HEK293 (cell line): ENCODE measurements around the gene TCEANC2.

Experiments used
- CTCF ChIA-PET: fragments of 350-600 bp; formaldehyde crosslinking; extraction: SDS; loops from one replicate; lab custom pipeline; 2021; ENCODE audit warnings: antibody characterized with exemption; lab: Yijun Ruan, JAX
- POLR2A ChIA-PET: fragments of 300-600 bp; formaldehyde crosslinking; extraction: SDS; loops from one replicate; lab custom pipeline; 2020; ENCODE audit warnings: antibody characterized with exemption, inconsistent platforms; lab: Yijun Ruan, JAX
- H3K27ac ChIP-seq: fragments of 200-500 bp; sonication (Bioruptor generic); 2 replicates; pipeline ENCODE4 v1.5.1; 2014; ENCODE audit warnings: low read depth, low read length, control low read depth, inconsistent platforms; ENCODE audit errors: extremely low read depth
- H3K36me3 ChIP-seq, 2 experiments: fragments of 200-500 bp in 1 of 2; sonication (Bioruptor generic) in 1 of 2; 1 replicate in 1 of 2; 2 replicates in 1 of 2; pipeline ENCODE4 v1.5.1; 2014 to 2017; ENCODE audit warnings: inconsistent platforms in 2 of 2, low read length in 2 of 2; ENCODE audit not compliant: control insufficient read depth in 2 of 2, insufficient read depth in 1 of 2
- H3K4me1 ChIP-seq: fragments of 200-500 bp; sonication (Bioruptor generic); 2 replicates; pipeline ENCODE4 v1.5.1; 2014; ENCODE audit warnings: mild to moderate bottlenecking, low read length, inconsistent platforms; ENCODE audit not compliant: control insufficient read depth, insufficient read depth
- H3K4me3 ChIP-seq: 2 replicates; pipeline ENCODE4 v1.5.1; 2011; ENCODE audit warnings: low read depth, mild to moderate bottlenecking, control low read depth, low read length, moderate library complexity
- H3K9me3 ChIP-seq: fragments of 200-500 bp; sonication (Bioruptor generic); 2 replicates; pipeline ENCODE4 v1.5.1; 2014; ENCODE audit warnings: low read depth, low read length, inconsistent platforms; ENCODE audit not compliant: control insufficient read depth, insufficient read depth
- EGR2 ChIP-seq: fragments of 450-650 bp; formaldehyde crosslinking; IDR thresholded peaks from 2 replicates; pipeline ENCODE4 v1.5.1; 2016; ENCODE audit warnings: low read depth, missing biosample characterization, missing genetic modification characterization
- GLIS1 ChIP-seq: fragments of 450-650 bp; formaldehyde crosslinking; IDR thresholded peaks from 2 replicates; pipeline ENCODE4 v1.5.1; 2016; ENCODE audit warnings: missing biosample characterization, missing genetic modification characterization
- ZFP41 ChIP-seq: fragments of 450-650 bp; formaldehyde crosslinking; IDR thresholded peaks from 2 replicates; pipeline ENCODE4 v1.5.1; 2016; ENCODE audit warnings: missing biosample characterization, missing genetic modification characterization, borderline replicate concordance
- ZIC2 ChIP-seq: fragments of 450-650 bp; formaldehyde crosslinking; IDR thresholded peaks from 2 replicates; pipeline ENCODE4 v1.5.1; 2016; ENCODE audit warnings: missing biosample characterization, missing genetic modification characterization
- ZNF155 ChIP-seq: fragments of 450-650 bp; formaldehyde crosslinking; IDR thresholded peaks from 2 replicates; pipeline ENCODE4 v1.5.1; 2016; ENCODE audit warnings: missing biosample characterization, missing genetic modification characterization
- ZNF266 ChIP-seq: fragments of 450-650 bp; formaldehyde crosslinking; IDR thresholded peaks from 2 replicates; pipeline ENCODE4 v1.5.1; 2016; ENCODE audit warnings: missing biosample characterization, missing genetic modification characterization, low read depth
- ZNF558 ChIP-seq: fragments of 450-650 bp; formaldehyde crosslinking; IDR thresholded peaks from 2 replicates; pipeline ENCODE4 v1.5.1; 2016; ENCODE audit warnings: missing biosample characterization, missing genetic modification characterization
- ZNF560 ChIP-seq: fragments of 450-650 bp; formaldehyde crosslinking; IDR thresholded peaks from 2 replicates; pipeline ENCODE4 v1.5.1; 2017; ENCODE audit warnings: missing biosample characterization, missing genetic modification characterization, borderline replicate concordance
- ZNF777 ChIP-seq: fragments of 450-650 bp; formaldehyde crosslinking; IDR thresholded peaks from 2 replicates; pipeline ENCODE4 v1.5.1; 2017; ENCODE audit warnings: missing biosample characterization, missing genetic modification characterization, borderline replicate concordance
- ZSCAN16 ChIP-seq: fragments of 450-650 bp; formaldehyde crosslinking; IDR thresholded peaks from 2 replicates; pipeline ENCODE4 v1.5.1; 2016; ENCODE audit warnings: missing biosample characterization, missing genetic modification characterization
- TF ChIP-seq, protein P1 (sequence below): fragments of 450-650 bp; formaldehyde crosslinking; IDR thresholded peaks from 2 replicates; pipeline ENCODE4 v1.5.1; 2017; ENCODE audit warnings: missing biosample characterization, mild to moderate bottlenecking, missing genetic modification characterization, moderate library complexity
- TF ChIP-seq, protein P2 (sequence below): fragments of 450-650 bp; formaldehyde crosslinking; IDR thresholded peaks from 2 replicates; pipeline ENCODE4 v1.5.1; 2016; ENCODE audit warnings: missing biosample characterization, missing genetic modification characterization

The TCEANC2 gene

DNA sequence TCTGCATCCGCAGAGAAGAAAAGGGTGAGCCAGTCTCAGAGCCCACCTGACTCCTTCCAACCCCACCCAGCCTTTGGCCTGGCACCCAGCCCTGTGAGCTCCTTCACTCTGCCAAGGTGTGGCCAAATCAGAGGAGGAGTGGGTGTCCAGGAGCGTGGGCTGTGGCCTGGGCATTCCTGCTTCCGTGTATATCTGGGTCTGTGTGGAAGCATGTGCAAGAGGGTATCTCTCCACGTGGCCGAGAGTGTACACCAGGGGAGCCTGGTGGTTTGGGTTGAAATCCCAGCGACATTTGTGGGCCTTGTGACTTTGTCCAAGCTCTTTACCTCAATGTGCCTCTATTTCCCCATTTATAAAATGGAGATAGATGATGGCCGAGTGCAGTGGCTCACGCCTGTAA is 69.6 kb downstream of the TCEANC2 start (continued):
- no peak for TF ChIP-seq ZFP41

DNA sequence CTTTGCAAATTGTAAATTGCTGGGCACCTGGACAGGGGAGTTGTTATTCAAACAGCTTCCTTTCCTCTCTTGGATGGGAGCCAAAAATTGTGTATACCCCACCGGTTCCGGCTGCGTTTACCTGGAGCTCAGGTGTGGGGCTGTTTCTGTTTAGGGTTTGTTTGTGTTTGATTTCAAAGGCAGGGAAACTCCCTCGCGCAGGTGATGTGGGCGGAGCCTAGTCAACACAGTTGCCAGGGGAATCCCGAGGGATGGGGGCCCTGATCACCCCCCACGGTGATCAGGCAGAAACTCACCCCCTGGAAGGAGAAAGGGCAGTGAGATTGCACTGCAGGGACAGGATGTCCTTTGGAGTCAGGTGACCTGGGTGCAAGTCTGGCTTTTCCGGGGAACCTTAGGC is 71.1 kb downstream of the TCEANC2 start:
- Histone ChIP-seq H3K27ac (no peak overlapping the region), H3K36me3 (no peaks in the 10 kb centered on the region), H3K4me1 (no peaks in the 10 kb centered on the region), H3K9me3 (no peaks in the 10 kb centered on the region), H3K4me3 (no peak overlapping the region)
- TF ChIP-seq ZNF558 (tag by site-specific recombination) (no peak), GLIS1 (tag by site-specific recombination) (peak; percentile 83)
- POLR2A ChIA-PET: interaction anchor here (1.4 kb wide), 1 partner anchor 12 kb away, joined by 3 read pairs; no protein-coding TSS in a partner anchor
- CTCF ChIA-PET: interaction anchor here (0.6 to 1.5 kb wide), 6 partner anchors 42 to 631 kb away, joined by 3 to 4 read pairs (median 3); no protein-coding TSS in a partner anchor

DNA sequence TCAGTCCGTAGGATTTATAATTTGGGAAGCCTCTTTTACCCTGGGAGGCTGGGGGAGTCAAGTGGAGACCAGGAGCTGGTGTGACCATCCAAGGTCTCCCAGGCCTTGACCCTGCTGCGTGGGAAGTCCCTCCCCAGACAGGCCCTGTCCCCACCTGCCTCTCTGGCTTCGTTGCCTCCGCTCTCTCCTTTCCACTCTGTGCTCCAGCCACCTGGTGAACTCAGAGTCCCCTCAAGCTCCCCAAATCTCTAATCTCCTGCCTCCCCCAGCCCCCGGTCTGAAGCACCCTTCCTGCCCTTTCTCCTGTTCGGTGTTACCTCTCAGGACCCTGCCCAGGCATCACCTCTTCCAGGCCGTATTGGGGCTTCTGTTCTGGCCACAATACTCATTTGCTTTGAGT is 71.5 kb downstream of the TCEANC2 start:
- H3K27ac ChIP-seq: no peak overlapping the region
- TF ChIP-seq EGR2 (tag by site-specific recombination): no peak
- POLR2A ChIA-PET: interaction anchor here (0.5 to 1.6 kb wide), 3 partner anchors 11 to 179 kb away, joined by 3 to 4 read pairs (median 3); partner anchors contain the start of genes CYB5RL, IFT25 and MRPL37
- H3K4me3 ChIP-seq: no peak overlapping the region
- H3K9me3 ChIP-seq: no peaks in the 10 kb centered on the region
- CTCF ChIA-PET: interaction anchor here (0.9 to 1.5 kb wide), 3 partner anchors 10 to 365 kb away, joined by 3 to 5 read pairs (median 3); no protein-coding TSS in a partner anchor
- no peaks in the 10 kb centered on the region for H3K4me1 ChIP-seq
- H3K36me3 ChIP-seq: no peaks in the 10 kb centered on the region

DNA sequence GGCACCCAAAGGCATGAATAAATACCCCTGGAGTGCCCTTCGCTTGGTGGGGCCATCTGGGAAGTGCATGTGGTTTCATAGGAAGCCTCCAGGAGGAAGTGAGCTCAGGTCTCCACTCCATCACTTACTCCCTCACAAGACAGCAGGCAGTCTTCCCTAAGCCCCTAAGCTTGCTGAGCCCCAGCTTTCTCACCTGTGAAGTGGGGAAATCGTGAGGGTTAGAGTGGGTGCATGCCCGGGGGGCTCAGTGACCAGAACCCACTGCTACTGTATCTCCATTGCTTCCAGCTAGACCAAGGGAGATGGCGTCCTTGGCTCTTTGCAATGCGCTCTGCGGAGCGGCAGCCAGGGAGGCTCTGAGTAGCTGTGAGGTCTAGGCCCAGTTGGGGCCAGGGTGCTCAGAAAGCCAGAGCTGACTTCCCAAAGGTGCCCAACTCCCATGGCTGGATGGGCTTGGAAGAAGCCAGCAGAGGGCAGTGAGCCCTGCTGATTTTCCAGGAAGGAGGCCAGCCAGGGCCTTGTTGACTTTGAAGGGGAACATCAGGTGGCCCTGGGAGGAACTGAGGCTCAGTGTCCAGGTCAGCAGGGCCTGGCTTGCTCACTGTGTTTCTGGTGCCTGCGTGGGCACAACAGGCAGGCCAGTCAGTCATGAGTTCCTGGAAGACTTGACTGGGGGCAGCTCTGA is 72.1 kb downstream of the TCEANC2 start:
- no peaks in the 10 kb centered on the region for H3K9me3 ChIP-seq
- TF ChIP-seq ZNF155 (tag by site-specific recombination) (no peak), ZNF560 (no peak), ZNF266 (no peak), ZNF777 (no peak), ZSCAN16 (tag by site-specific recombination) (no peak), ZIC2 (peak; percentile 56)
- TF ChIP-seq, protein P1, sequence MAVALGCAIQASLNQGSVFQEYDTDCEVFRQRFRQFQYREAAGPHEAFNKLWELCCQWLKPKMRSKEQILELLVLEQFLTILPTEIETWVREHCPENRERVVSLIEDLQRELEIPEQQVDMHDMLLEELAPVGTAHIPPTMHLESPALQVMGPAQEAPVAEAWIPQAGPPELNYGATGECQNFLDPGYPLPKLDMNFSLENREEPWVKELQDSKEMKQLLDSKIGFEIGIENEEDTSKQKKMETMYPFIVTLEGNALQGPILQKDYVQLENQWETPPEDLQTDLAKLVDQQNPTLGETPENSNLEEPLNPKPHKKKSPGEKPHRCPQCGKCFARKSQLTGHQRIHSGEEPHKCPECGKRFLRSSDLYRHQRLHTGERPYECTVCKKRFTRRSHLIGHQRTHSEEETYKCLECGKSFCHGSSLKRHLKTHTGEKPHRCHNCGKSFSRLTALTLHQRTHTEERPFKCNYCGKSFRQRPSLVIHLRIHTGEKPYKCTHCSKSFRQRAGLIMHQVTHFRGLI: peak; percentile 65
- TF ChIP-seq, protein P2, sequence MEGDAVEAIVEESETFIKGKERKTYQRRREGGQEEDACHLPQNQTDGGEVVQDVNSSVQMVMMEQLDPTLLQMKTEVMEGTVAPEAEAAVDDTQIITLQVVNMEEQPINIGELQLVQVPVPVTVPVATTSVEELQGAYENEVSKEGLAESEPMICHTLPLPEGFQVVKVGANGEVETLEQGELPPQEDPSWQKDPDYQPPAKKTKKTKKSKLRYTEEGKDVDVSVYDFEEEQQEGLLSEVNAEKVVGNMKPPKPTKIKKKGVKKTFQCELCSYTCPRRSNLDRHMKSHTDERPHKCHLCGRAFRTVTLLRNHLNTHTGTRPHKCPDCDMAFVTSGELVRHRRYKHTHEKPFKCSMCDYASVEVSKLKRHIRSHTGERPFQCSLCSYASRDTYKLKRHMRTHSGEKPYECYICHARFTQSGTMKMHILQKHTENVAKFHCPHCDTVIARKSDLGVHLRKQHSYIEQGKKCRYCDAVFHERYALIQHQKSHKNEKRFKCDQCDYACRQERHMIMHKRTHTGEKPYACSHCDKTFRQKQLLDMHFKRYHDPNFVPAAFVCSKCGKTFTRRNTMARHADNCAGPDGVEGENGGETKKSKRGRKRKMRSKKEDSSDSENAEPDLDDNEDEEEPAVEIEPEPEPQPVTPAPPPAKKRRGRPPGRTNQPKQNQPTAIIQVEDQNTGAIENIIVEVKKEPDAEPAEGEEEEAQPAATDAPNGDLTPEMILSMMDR: 0 out of 2 replicates have a peak, but pooled peaks have one; percentile 40
- no peak overlapping the region for H3K27ac ChIP-seq
- H3K4me3 ChIP-seq: no peak overlapping the region
- no peaks in the 10 kb centered on the region for H3K36me3 ChIP-seq
- CTCF ChIA-PET: interaction anchor here (0.9 to 1.3 kb wide), 3 partner anchors 11 to 364 kb away, joined by 3 to 5 read pairs (median 3); no protein-coding TSS in a partner anchor
- POLR2A ChIA-PET: interaction anchor here (0.5 to 1.6 kb wide), 2 partner anchors 74 to 180 kb away, joined by 3 to 4 read pairs; partner anchors contain the start of genes CYB5RL, IFT25 and MRPL37
- no peaks in the 10 kb centered on the region for H3K4me1 ChIP-seq
